Measurements from ENCODE around the gene GPR146. TPM values are rescaled to one million over a fixed set of nuclear protein-coding genes. Genes with fewer than 3 reads are reported as not detected.

GPR146 gene
- total RNA-seq, 1 donor from 2014 or later: 5.2 TPM

- Histone ChIP-seq H3K9me3 (ENCODE audit: control insufficient read depth in 3 of 3, low read length in 3 of 3) (no peaks in the 10 kb centered on the region), H3K4me1 (ENCODE audit: control insufficient read depth in 3 of 3, insufficient read depth in 3 of 3, low read length in 3 of 3) (peaks cover 8 to 20% (median 14%) of the 10 kb centered on the region in 3 donors), H3K36me3 (ENCODE audit: control insufficient read depth in 3 of 3, insufficient read depth in 3 of 3, low read length in 3 of 3) (peaks cover 0 to 2% (median 0%) of the 10 kb centered on the region in 3 donors), H3K27ac (ENCODE audit: low read depth, low read length) (no peak overlapping the region), H3K9ac (ENCODE audit: low read depth in 1 of 3, low read length in 3 of 3) (no peak overlapping the region), H3K27me3 (ENCODE audit: control insufficient read depth in 3 of 3, insufficient read depth in 3 of 3, low read length in 3 of 3) (peaks cover 0 to 3% (median 0%) of the 10 kb centered on the region in 3 donors), H3K4me3 (ENCODE audit: low read length in 3 of 3) (no peak overlapping the region)
Measured at GRCh38 chr7:1098243-1099153, 54.2 kb downstream of the GPR146 start.

- H3K9me3 ChIP-seq (ENCODE audit: control insufficient read depth in 3 of 3, low read length in 3 of 3): no peaks in the 10 kb centered on the region
- H3K27ac ChIP-seq (ENCODE audit: low read depth, low read length): no peak overlapping the region
- peaks cover 0 to 2% (median 0%) of the 10 kb centered on the region in 3 donors for H3K36me3 ChIP-seq (ENCODE audit: control insufficient read depth in 3 of 3, insufficient read depth in 3 of 3, low read length in 3 of 3)
- H3K27me3 ChIP-seq (ENCODE audit: control insufficient read depth in 3 of 3, insufficient read depth in 3 of 3, low read length in 3 of 3): peaks cover 0 to 3% (median 0%) of the 10 kb centered on the region in 3 donors
- peaks cover 8 to 26% (median 19%) of the 10 kb centered on the region in 3 donors for H3K4me1 ChIP-seq (ENCODE audit: control insufficient read depth in 3 of 3, insufficient read depth in 3 of 3, low read length in 3 of 3)
- H3K4me3 ChIP-seq (ENCODE audit: low read length in 3 of 3): no peak overlapping the region
- H3K9ac ChIP-seq (ENCODE audit: low read depth in 1 of 3, low read length in 3 of 3): no peak overlapping the region
Measured at GRCh38 chr7:1099154-1099542, 54.8 kb downstream of the GPR146 start.

GRCh38 chr7:1099637-1100036 lies 55.3 kb downstream of the GPR146 start:
- Histone ChIP-seq H3K36me3 (ENCODE audit: control insufficient read depth in 3 of 3, insufficient read depth in 3 of 3, low read length in 3 of 3) (peaks cover 0 to 2% (median 0%) of the 10 kb centered on the region in 3 donors), H3K27me3 (ENCODE audit: control insufficient read depth in 3 of 3, insufficient read depth in 3 of 3, low read length in 3 of 3) (peaks cover 0 to 3% (median 0%) of the 10 kb centered on the region in 3 donors), H3K9me3 (ENCODE audit: control insufficient read depth in 3 of 3, low read length in 3 of 3) (no peaks in the 10 kb centered on the region), H3K4me3 (ENCODE audit: low read length in 3 of 3) (no peak overlapping the region), H3K27ac (ENCODE audit: low read depth, low read length) (no peak overlapping the region), H3K4me1 (ENCODE audit: control insufficient read depth in 3 of 3, insufficient read depth in 3 of 3, low read length in 3 of 3) (peaks cover 8 to 31% (median 19%) of the 10 kb centered on the region in 3 donors), H3K9ac (ENCODE audit: low read depth in 1 of 3, low read length in 3 of 3) (no peak overlapping the region)

GRCh38 chr7:1100386-1100785 lies 56.0 kb downstream of the GPR146 start:
- H3K27ac ChIP-seq (ENCODE audit: low read depth, low read length): no peak overlapping the region
- H3K27me3 ChIP-seq (ENCODE audit: control insufficient read depth in 3 of 3, insufficient read depth in 3 of 3, low read length in 3 of 3): peaks cover 0 to 3% (median 0%) of the 10 kb centered on the region in 3 donors
- H3K4me3 ChIP-seq (ENCODE audit: low read length in 3 of 3): no peak overlapping the region
- H3K36me3 ChIP-seq (ENCODE audit: control insufficient read depth in 3 of 3, insufficient read depth in 3 of 3, low read length in 3 of 3): peaks cover 0 to 2% (median 0%) of the 10 kb centered on the region in 3 donors
- no peaks in the 10 kb centered on the region for H3K9me3 ChIP-seq (ENCODE audit: control insufficient read depth in 3 of 3, low read length in 3 of 3)
- no peak overlapping the region for H3K9ac ChIP-seq (ENCODE audit: low read depth in 1 of 3, low read length in 3 of 3)
- H3K4me1 ChIP-seq (ENCODE audit: control insufficient read depth in 3 of 3, insufficient read depth in 3 of 3, low read length in 3 of 3): peaks cover 8 to 33% (median 22%) of the 10 kb centered on the region in 3 donors

- Histone ChIP-seq H3K9me3 (ENCODE audit: control insufficient read depth in 3 of 3, low read length in 3 of 3) (no peaks in the 10 kb centered on the region), H3K9ac (ENCODE audit: low read depth in 1 of 3, low read length in 3 of 3) (no peak overlapping the region), H3K27ac (ENCODE audit: low read depth, low read length) (no peak overlapping the region), H3K4me1 (ENCODE audit: control insufficient read depth in 3 of 3, insufficient read depth in 3 of 3, low read length in 3 of 3) (peaks cover 9 to 33% (median 21%) of the 10 kb centered on the region in 3 donors), H3K27me3 (ENCODE audit: control insufficient read depth in 3 of 3, insufficient read depth in 3 of 3, low read length in 3 of 3) (peaks cover 0 to 3% (median 0%) of the 10 kb centered on the region in 3 donors), H3K4me3 (ENCODE audit: low read length in 3 of 3) (no peak overlapping the region), H3K36me3 (ENCODE audit: control insufficient read depth in 3 of 3, insufficient read depth in 3 of 3, low read length in 3 of 3) (peaks cover 0 to 2% (median 0%) of the 10 kb centered on the region in 3 donors)
Measured at GRCh38 chr7:1100834-1101562, 56.7 kb downstream of the GPR146 start.

- no peak overlapping the region for H3K9ac ChIP-seq (ENCODE audit: low read depth in 1 of 3, low read length in 3 of 3)
- H3K4me1 ChIP-seq (ENCODE audit: control insufficient read depth in 3 of 3, insufficient read depth in 3 of 3, low read length in 3 of 3): peaks cover 13 to 34% (median 25%) of the 10 kb centered on the region in 3 donors
- no peak overlapping the region for H3K4me3 ChIP-seq (ENCODE audit: low read length in 3 of 3)
Measured at GRCh38 chr7:1101563-1102431, 57.5 kb downstream of the GPR146 start.

GRCh38 chr7:1103009-1103788 lies 58.9 kb downstream of the GPR146 start:
- no peak overlapping the region for H3K4me3 ChIP-seq (ENCODE audit: low read length in 3 of 3)
- H3K27ac ChIP-seq (ENCODE audit: low read depth, low read length): no peak overlapping the region
- no peak overlapping the region for H3K9ac ChIP-seq (ENCODE audit: low read depth in 1 of 3, low read length in 3 of 3)
- H3K9me3 ChIP-seq (ENCODE audit: control insufficient read depth in 3 of 3, low read length in 3 of 3): no peaks in the 10 kb centered on the region
- H3K27me3 ChIP-seq (ENCODE audit: control insufficient read depth in 3 of 3, insufficient read depth in 3 of 3, low read length in 3 of 3): peaks cover 0 to 3% (median 0%) of the 10 kb centered on the region in 3 donors
- peaks cover 18 to 38% (median 28%) of the 10 kb centered on the region in 3 donors for H3K4me1 ChIP-seq (ENCODE audit: control insufficient read depth in 3 of 3, insufficient read depth in 3 of 3, low read length in 3 of 3)
- no peaks in the 10 kb centered on the region for H3K36me3 ChIP-seq (ENCODE audit: control insufficient read depth in 3 of 3, insufficient read depth in 3 of 3, low read length in 3 of 3)

More at GRCh38 chr7:1101563-1102431, 57.5 kb downstream of the GPR146 start:
- Histone ChIP-seq H3K36me3 (ENCODE audit: control insufficient read depth in 3 of 3, insufficient read depth in 3 of 3, low read length in 3 of 3) (peaks cover 0 to 2% (median 0%) of the 10 kb centered on the region in 3 donors), H3K9me3 (ENCODE audit: control insufficient read depth in 3 of 3, low read length in 3 of 3) (no peaks in the 10 kb centered on the region), H3K27me3 (ENCODE audit: control insufficient read depth in 3 of 3, insufficient read depth in 3 of 3, low read length in 3 of 3) (peaks cover 0 to 3% (median 0%) of the 10 kb centered on the region in 3 donors), H3K27ac (ENCODE audit: low read depth, low read length) (no peak overlapping the region)

GRCh38 chr7:1103789-1104515 lies 59.6 kb downstream of the GPR146 start:
- H3K9me3 ChIP-seq (ENCODE audit: control insufficient read depth in 3 of 3, low read length in 3 of 3): no peaks in the 10 kb centered on the region
- H3K27me3 ChIP-seq (ENCODE audit: control insufficient read depth in 3 of 3, insufficient read depth in 3 of 3, low read length in 3 of 3): peaks cover 0 to 3% (median 0%) of the 10 kb centered on the region in 3 donors
- H3K4me3 ChIP-seq (ENCODE audit: low read length in 3 of 3): no peak overlapping the region
- no peak overlapping the region for H3K9ac ChIP-seq (ENCODE audit: low read depth in 1 of 3, low read length in 3 of 3)
- no peaks in the 10 kb centered on the region for H3K36me3 ChIP-seq (ENCODE audit: control insufficient read depth in 3 of 3, insufficient read depth in 3 of 3, low read length in 3 of 3)
- peaks cover 18 to 38% (median 28%) of the 10 kb centered on the region in 3 donors for H3K4me1 ChIP-seq (ENCODE audit: control insufficient read depth in 3 of 3, insufficient read depth in 3 of 3, low read length in 3 of 3)
- no peak overlapping the region for H3K27ac ChIP-seq (ENCODE audit: low read depth, low read length)

Data from skeletal muscle tissue (tissue), 4 donors.